NK-92 (cell line): ENCODE results near the gene HS3ST2.
"Not testable (repeated sequence)": the region's sequence is repeated elsewhere in the genome, so short reads cannot be mapped to it uniquely, and the experiment has no call there.

Experiments
- DNase-seq: peaks from one replicate; lab custom pipeline; 2025; ENCODE audit not compliant: unreplicated experiment; lab: John Stamatoyannopoulos, UW

Gene HS3ST2

DNA sequence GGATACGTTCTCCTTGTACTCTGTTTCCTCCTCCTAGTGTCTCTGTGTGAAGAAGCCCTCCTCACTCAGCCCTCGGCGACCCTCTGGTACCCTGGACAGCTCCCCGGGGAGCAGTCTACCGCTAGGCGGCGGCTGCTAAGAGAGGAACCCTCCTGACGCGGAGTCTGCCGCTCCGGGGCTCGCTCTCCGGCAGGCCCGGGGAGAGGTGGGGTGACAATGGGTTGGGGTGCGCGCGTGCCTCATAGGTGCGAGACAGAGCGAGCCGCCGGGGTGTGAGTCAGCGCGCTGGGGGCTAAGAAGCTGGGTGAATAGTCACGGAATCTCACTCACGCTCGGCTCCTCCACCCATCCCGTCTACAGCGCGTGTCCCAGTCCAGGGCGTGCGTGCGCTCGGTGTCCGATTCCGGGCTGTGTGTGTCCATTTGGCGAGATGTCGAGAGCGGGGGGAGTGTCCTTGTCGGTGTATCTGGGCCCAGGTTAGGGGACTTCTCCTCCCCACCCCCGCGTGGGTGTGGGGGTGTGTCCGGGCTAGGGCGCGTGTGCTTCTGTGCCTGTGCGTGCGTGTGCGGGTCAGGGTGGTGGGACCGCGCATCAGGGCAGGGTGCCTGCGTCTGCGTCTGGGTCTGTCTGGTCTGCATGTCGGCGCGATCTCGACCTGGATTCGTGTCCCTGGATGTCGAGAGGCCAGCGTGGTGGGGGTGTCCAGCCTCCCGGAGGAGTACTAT is 577 bp upstream of the HS3ST2 start:
- no peak for DNase-seq

GRCh38 chr16:22814711-22815105 is 746 bp downstream of the HS3ST2 start:
- DNase-seq, result no peak

- no peak for DNase-seq
Observed at GRCh38 chr16:22815863-22816262, 1.9 kb downstream of the HS3ST2 start.

GRCh38 chr16:22816475-22816874 is 2.5 kb downstream of the HS3ST2 start:
- DNase-seq, result no peak

GRCh38 chr16:22818736-22819135 is 4.8 kb downstream of the HS3ST2 start:
- not testable (repeated sequence) for DNase-seq

- no peak for DNase-seq
Observed at GRCh38 chr16:22838681-22839080, 24.7 kb downstream of the HS3ST2 start.

DNA sequence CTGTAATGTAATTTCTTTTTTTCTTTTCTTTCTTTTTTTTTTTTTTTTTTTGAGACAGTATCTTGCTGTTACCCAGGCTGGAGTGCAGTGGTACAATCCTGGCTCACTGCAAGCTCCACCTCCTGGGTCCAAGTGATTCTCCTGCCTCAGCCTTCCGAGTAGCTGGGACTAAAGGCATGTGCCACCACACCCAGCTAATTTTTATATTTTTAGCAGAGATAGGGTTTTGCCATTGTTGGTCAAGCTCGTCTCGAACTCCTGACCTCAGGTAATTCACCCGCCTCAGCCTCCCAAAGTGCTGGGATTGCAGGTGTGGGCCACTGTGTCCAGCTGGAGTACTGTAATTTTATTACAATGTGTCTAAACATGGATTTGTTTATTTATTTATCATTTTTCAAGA is 28.1 kb downstream of the HS3ST2 start:
- not testable (repeated sequence) for DNase-seq

DNA sequence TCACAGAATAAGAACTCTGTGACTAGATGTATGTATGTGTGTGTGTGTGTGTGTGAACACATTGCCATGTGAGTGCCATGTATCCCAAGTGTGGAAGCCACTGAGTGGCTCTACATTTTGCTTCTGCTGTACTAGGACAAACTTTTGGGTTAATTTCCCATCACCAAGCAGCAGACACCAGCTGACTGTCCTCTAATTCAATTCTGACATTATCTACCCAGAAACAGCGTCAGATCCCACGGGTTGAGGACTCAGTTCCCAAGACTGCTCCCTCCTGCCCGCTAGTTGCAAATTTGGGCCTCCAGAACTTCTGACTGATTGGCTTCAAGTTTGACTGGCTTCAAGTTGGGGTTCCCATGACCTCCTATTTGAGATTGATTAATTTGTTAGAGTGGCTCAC is 29.2 kb downstream of the HS3ST2 start:
- no peak for DNase-seq

GRCh38 chr16:22843856-22844255 is 29.9 kb downstream of the HS3ST2 start:
- DNase-seq, result no peak

DNA sequence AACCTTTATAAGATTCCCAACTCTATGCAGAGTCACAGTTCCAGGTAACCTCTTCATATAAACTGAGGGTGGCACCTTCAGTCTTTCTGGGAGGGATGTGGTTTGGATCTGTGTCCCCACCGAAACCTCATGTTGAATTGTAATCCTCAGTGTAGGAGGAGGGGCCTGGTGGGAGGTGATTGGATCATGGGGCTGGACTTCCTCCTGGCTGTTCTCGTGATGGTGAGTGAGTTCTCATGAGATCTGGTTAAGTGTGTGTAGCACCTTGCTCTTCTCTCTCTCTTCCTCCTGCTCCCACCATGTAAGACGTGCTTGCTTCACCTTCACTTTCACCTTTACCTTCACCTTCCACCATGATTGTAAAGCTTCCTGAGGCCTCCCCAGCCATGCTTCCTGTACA is 30.5 kb downstream of the HS3ST2 start:
- no peak for DNase-seq

- DNase-seq, result no peak
Observed at GRCh38 chr16:22847100-22847499, 33.1 kb downstream of the HS3ST2 start.

DNA sequence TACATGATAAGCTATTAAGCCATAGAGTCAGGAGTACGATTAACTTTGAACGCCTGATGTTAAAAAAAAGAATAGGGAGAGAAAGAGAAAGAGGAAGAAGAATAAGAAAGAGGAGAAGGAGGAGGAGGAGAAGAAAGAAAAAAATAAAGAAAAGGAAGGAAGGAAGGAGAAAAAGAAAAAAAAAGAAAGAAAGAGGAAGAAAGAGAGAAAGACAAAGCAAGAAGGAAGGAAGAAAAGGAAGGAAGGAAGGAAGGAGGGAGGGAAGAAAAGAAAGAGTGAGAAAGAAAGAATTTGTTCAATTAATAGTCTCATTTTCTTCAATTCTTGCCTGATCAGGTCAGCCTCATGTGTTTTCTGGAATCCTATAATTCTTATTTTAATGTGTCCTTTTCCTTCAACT is 33.7 kb downstream of the HS3ST2 start:
- no peak for DNase-seq

DNA sequence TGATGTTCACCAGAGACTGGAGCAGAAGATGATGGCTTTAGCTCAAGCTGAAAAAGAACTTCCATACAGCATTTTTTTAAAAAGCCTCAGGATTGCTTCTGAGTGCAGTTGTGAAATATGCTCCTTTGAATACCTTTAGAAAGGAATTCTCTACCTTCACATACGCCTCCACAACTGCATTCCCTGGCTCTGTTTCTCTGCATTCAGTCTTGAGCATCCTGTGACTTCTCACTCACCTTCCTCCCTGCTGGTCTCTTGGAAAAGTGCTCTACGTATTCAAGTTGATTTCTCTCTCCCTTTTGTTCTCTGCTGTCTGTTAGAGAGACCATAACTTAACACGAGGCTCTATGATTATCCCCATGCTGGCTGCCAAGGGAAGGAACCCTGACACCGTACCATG is 34.5 kb downstream of the HS3ST2 start:
- no peak for DNase-seq

DNA sequence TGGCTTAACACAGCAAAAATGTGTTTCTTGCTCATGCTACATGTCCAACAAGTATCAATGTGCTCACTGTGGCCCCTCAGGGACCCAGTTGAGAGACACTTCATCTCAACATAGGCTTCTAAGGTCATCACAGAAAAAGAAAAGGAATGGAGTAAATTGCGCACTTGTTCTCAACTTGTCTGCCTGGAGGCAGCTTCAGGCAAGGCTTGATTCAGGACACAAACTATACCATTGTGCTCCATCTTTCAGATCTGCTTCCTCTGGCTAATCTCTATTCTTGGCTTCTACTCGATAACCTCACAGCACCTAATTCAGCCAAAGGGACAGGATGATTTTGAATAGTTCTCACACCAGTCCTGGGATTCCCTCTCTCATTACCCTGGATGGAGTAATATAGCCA is 35.6 kb downstream of the HS3ST2 start:
- no peak for DNase-seq

DNA sequence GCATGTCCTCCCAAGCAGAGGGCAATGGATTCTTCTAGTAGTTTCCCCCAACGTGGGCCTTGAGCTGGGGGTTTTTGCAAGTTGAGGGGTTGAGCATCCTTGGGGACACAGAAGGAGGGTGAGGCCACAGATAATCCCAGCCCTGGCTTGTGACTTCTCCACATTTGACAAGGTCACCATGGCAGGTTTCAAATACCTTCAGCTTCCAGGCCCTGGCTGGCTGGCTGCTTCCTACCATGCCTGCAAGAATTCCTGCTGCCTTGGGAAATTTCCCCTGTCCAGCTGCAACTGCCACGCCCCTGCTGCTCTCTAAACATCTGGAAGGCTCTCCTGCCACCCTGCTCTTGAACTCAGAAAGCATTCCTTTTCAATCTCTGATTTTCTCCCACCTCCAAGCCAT is 41.3 kb downstream of the HS3ST2 start:
- no peak for DNase-seq

DNA sequence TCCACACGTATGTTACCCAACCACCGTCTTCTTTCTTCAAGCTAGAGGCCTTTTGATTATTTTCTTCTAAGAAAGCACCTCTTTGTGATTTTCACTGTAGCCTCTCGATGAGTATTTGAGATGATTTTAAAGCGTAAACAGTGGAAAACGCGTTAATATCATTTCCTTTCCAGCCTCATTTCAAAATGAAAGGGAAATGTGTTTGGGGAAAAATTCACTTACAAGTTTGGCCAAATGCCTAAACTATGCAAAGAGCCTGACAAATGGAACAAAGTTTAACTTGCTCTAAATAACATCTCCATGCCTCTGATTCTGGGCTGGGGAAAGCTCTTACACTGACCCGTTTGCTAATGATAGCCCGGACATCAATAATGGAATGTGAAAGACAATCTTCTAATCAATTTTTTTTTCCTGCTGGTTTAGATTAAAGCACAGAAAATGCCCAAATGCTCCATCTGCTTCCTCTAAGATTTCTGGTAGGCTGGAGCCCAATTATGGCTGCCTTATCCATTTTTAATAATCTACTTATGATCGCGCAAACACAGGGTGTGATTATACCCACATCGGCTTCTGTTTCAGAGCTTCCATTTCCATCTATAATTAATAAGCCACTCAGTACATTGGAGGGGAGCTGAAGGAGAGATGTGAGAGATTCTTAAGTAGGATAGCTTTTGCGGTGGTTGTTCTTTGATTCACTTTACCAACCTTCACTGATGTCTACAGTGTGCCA is 43.5 kb downstream of the HS3ST2 start:
- DNase-seq, result no peak

DNA sequence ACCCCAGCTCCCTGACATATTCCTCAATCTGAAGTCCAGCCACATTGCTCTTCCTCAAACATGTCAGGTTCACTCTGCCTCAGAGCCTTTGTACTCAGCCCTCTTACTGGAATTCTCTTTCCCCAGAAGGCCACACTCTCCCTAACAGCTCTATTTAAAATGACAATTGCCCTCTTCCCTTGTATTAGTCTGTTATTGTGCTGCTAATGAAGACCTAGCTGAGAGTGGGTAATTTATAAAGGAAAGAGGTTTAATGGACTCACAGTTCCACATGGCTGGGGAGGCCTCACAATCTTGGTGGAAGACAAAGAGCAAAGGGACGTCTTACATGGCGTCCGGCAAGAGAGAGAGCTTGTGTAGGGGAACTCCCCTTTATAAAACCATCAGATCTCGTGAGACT is 46.0 kb downstream of the HS3ST2 start:
- DNase-seq, result no peak

- DNase-seq, result no peak
Observed at GRCh38 chr16:22861580-22861979, 47.6 kb downstream of the HS3ST2 start.

- DNase-seq, result no peak
Observed at GRCh38 chr16:22862046-22862445, 48.1 kb downstream of the HS3ST2 start.

GRCh38 chr16:22864375-22864774 is 50.4 kb downstream of the HS3ST2 start:
- DNase-seq, result no peak

- no peak for DNase-seq
Observed at GRCh38 chr16:22868593-22869224, 54.7 kb downstream of the HS3ST2 start.

DNA sequence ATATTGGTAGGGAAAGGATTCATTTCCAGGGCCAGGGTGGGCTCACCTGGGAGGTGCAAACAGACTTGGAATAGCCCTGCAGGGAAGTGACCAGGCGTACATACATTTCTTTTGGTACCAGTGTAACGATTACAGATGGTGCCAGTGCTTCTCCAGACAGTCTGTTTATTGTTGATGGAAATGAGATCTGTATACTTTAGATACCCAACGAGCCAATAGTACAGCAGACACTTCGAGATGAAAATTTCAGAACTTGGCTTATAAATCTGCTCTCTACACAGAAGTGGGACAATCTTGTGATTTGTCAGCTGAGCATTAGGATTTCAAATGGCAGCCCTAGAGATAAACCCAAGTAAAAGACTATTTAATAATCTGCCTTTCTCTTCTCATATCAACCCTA is 57.9 kb downstream of the HS3ST2 start:
- DNase-seq, result no peak
